GM06990 (cell line): ENCODE data around the gene SURF6.

Experiments
- DNase-seq: peaks from one replicate; pipeline ENCODE4 v3.0.0-alpha.2; 2011; ENCODE audit not compliant: insufficient read length; ENCODE audit errors: extremely low read depth
- H3K27me3 ChIP-seq: replicated peaks from 2 replicates; pipeline ENCODE4 v1.6.0; 2011; ENCODE audit warnings: low read length; ENCODE audit not compliant: control insufficient read depth, insufficient read depth
- H3K36me3 ChIP-seq: 2 replicates; pipeline ENCODE4 v1.5.1; 2011; ENCODE audit warnings: low read length; ENCODE audit not compliant: control insufficient read depth, insufficient read depth
- H3K4me3 ChIP-seq: replicated peaks from 2 replicates; pipeline ENCODE4 v1.5.1; 2011; ENCODE audit warnings: low read depth, mild to moderate bottlenecking, control low read depth, low read length
- TF ChIP-seq, protein P1 (sequence below): IDR thresholded peaks from 2 replicates; pipeline ENCODE4 v1.5.1; 2011; ENCODE audit warnings: low read length, control low read depth, mild to moderate bottlenecking, inconsistent platforms; ENCODE audit not compliant: insufficient read depth, poor library complexity, severe bottlenecking

The SURF6 gene

DNA sequence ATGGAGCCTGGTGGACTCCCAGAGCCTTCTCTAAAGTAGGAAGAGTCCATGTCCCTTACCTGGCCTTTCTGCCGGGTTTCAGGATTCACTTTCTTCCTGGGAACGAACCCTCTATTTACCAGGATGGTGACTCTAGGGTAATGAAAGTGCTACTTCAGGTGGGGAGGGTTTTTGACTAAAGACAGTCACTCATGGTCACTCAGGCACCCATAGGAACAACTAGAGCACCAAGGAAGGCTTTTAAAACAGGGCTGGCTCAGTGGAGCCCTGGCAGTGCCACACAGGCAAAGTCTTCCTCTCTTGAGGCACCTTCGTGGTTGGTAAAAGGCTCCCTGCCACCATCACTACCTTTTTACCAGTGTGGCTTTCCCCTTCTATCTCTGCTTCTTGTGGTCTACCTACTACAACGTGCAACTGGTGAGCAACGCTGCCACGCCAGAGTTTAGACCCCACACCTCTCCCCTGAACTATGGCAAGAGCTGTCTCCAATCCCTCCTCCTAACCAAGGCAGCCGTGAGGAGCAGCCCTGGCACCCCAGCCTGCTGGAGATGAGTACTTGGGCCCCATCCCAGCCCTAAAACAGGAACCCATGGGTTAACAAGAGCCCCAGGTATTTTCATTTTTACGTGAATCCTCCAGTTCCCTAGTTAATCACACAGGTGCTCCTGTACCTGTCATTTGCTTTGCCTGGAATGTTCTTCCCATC is 16.8 kb upstream of the SURF6 start:
- peaks cover 30% of the 10 kb centered on the region for H3K36me3 ChIP-seq
- H3K4me3 ChIP-seq = no peak overlapping the region
- TF ChIP-seq, protein P1, sequence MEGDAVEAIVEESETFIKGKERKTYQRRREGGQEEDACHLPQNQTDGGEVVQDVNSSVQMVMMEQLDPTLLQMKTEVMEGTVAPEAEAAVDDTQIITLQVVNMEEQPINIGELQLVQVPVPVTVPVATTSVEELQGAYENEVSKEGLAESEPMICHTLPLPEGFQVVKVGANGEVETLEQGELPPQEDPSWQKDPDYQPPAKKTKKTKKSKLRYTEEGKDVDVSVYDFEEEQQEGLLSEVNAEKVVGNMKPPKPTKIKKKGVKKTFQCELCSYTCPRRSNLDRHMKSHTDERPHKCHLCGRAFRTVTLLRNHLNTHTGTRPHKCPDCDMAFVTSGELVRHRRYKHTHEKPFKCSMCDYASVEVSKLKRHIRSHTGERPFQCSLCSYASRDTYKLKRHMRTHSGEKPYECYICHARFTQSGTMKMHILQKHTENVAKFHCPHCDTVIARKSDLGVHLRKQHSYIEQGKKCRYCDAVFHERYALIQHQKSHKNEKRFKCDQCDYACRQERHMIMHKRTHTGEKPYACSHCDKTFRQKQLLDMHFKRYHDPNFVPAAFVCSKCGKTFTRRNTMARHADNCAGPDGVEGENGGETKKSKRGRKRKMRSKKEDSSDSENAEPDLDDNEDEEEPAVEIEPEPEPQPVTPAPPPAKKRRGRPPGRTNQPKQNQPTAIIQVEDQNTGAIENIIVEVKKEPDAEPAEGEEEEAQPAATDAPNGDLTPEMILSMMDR = no peak
- H3K27me3 ChIP-seq = no peaks in the 10 kb centered on the region
- no peak for DNase-seq

DNA sequence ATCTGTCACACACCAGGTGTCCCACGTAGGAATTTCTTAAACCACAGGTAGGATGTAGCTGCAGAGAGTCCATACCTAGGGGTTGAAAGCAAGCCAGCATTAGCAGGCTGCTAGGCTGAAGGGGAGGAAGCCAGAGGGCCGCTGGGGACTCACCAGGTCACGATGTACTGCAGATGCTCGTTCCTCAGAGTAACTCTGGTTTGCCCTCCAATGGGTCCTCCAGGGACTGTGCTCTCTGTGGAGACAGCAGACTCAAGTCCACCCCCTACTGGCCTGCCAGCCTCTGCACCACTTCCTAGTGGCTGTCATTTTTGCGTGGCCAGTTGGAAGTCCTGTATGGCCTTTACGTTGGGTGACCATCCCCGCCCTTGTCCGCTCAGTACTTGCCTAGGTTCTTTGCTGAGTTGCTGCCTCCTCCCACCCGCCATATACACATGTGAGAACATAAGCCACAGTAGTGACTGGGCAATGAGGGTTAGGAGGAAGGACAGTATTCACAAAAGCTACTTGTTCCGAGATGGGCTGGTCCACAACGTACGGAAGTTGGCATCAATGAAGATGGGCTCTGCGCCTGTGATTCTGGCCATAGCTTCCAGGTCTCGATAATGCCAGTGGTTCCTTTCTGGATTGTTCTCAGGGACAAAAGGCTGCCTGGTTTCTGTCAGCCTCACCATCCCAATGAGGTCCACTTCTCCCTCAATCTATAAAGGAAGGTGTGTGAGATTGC is 16.1 kb upstream of the SURF6 start:
- H3K4me3 ChIP-seq = no peak overlapping the region
- no peaks in the 10 kb centered on the region for H3K27me3 ChIP-seq
- DNase-seq = no peak
- peaks cover 30% of the 10 kb centered on the region for H3K36me3 ChIP-seq
- TF ChIP-seq, protein P1 = peak; percentile 70

DNA sequence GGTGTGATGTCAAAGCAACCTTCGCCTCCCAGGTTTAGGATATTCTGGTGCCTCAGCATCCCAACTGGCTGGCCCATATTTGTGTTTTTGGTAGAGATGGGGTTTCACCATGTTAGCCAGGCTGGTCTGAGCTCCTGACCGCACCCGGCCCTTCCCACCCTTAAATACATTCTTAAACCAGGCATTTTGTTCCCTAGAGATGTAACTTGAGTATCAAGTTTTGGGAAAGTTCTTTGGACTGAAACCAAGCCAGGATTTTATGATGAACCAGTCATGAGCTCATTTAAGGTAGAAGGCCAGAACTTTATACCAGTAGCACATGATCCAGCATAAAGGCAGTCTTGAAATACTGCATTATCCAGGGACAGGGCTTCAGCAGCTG is 15.5 kb upstream of the SURF6 start:
- TF ChIP-seq, protein P1 = no peak
- H3K4me3 ChIP-seq = no peak overlapping the region
- no peak for DNase-seq

DNA sequence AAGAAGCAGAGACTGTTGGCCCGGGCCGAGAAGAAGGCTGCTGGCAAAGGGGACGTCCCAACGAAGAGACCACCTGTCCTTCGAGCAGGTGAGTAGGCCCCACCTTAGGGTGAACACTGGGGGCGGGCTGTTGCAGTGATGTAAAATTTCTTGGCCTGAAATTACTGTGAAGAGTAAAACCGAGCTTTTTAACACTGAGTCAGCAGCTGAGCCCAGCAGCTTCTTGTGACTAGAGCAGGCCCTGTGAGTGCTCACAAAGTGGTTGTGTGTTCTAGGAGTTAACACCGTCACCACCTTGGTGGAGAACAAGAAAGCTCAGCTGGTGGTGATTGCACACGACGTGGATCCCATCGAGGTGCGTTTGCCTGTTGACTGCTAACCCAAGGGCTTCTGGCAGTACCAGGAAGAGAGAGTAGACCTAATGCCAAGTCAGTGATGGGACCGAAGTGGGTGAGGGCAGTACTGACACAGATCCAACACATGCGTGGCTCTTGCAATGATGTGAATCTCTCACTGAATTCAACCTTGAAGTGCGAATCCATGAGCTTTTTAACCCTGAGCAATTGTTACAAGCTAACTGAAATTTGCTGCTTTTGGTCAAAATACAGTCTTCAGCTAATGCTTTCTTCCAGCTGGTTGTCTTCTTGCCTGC is 14.1 kb upstream of the SURF6 start:
- Histone ChIP-seq H3K27me3 (no peaks in the 10 kb centered on the region), H3K4me3 (peak overlapping the region; percentile 99), H3K36me3 (peaks cover 31% of the 10 kb centered on the region)
- TF ChIP-seq, protein P1 = no peak
- no peak for DNase-seq

More for the DNA sequence above, 15.5 kb upstream of the SURF6 start:
- H3K36me3 ChIP-seq = peaks cover 30% of the 10 kb centered on the region
- no peaks in the 10 kb centered on the region for H3K27me3 ChIP-seq

DNA sequence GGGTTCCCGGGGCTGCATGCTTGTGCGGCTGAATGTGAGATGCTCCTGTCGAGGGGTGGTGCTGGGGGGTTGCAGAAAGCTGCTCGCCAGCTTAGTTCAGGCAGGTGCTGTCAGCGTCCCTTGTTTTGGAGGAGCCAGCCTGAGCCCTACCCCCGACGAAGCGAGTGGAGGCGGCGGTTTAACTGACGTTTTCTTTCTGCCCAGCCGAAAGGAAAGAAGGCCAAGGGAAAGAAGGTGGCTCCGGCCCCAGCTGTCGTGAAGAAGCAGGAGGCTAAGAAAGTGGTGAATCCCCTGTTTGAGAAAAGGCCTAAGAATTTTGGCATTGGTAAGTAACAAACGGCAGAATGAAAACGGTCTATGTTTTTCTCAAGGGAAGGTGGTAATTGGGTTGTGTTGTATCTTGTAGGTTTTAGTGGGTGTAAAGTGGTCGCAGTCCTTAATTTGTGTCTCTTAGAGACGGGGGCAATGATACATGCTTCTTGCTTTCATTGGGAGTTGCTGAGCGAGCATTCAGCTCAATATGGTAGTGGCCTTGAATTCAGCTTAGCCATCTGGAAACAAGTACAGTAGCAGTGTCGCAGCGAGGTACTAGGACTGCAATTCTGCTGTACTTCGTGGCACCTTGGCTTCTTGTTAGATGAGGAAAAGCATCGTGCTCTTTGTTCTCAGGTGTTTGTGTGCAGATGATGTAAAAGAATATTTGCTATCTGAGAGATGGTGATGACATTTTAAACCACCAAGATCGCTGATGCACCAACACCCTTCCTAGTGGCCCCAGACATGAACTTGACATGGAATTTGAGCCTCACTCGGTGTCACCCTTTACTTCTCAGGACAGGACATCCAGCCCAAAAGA is 13.0 kb upstream of the SURF6 start:
- peaks cover 38% of the 10 kb centered on the region for H3K36me3 ChIP-seq
- TF ChIP-seq, protein P1 = no peak

More for the DNA sequence above, 13.0 kb upstream of the SURF6 start:
- Histone ChIP-seq H3K4me3 (peak overlapping the region; percentile 99), H3K27me3 (no peaks in the 10 kb centered on the region)
- no peak for DNase-seq
